Adrenal gland (tissue), 12 donors: ENCODE results near the gene RGPD6. TPM values are rescaled to one million over a fixed set of nuclear protein-coding genes. Genes with fewer than 3 reads are reported as not detected.
"Not testable (repeated sequence)": the region's sequence is repeated elsewhere in the genome, so short reads cannot be mapped to it uniquely, and the experiment has no call there.

ENCODE experiments used
- DNase-seq, 7 donors: peaks; one replicate each; pipeline ENCODE4 v3.0.0-alpha.2; 2019 to 2020
- H3K27ac ChIP-seq, 5 donors: fragments of 200-600 bp; sonication (generic) in 4 of 5; 1 replicate in 3 of 5; 2 replicates in 2 of 5; pipeline versions ENCODE4 v1.5.1 to v1.8.0; 2016 to 2020; ENCODE audit warnings: mild to moderate bottlenecking in 1 of 5
- H3K27me3 ChIP-seq: fragments of 200-600 bp; 2 replicates; pipeline ENCODE4 v1.8.0; 2021
- H3K36me3 ChIP-seq, 2 donors: fragments of 200-600 bp; replicated peaks in 1 of 2; 1 replicate in 1 of 2; 2 replicates in 1 of 2; pipeline versions ENCODE4 v1.5.1 to v1.8.0; 2018 to 2022
- H3K4me1 ChIP-seq, 2 donors: fragments of 200-600 bp; replicated peaks in 1 of 2; 1 replicate in 1 of 2; 2 replicates in 1 of 2; pipeline versions ENCODE4 v1.5.1 to v1.8.0; 2018 to 2021
- H3K4me3 ChIP-seq, 4 donors: fragments of 200-600 bp; sonication (generic) in 3 of 4; one replicate each; pipeline ENCODE4 v1.5.1; 2016 to 2018
- H3K9me3 ChIP-seq, 3 donors: fragments of 200-600 bp; sonication (generic) in 1 of 3; replicated peaks in 1 of 3; 1 replicate in 2 of 3; 2 replicates in 1 of 3; pipeline versions ENCODE4 v1.5.1 to v1.8.0; 2016 to 2021
- WGBS, 4 donors: extraction: QIAGEN DNeasy Blood & Tissue Kit in 2 of 4; methylation state at CpG; one replicate each; pipeline versions ENCODE4 v1.1.5 to v1.1.7; 2013 to 2017; 5-methylcytosine and 5-hydroxymethylcytosine counted together
- intact Hi-C, 2 donors: fragments of 100-400 bp; cut with DNase I; formaldehyde crosslinking; loops; one replicate each; pipeline versions ENCODE4 v1.14.1 to v1.15.0; 2022 to 2023
- polyA plus RNA-seq, 3 donors: library from polyadenylated mRNA; stranded (reverse); fragments of 200-250 nt in 2 of 3; fragments of 350-450 nt in 1 of 3; fragmentation: Illumina TruSeq in 1 of 3; extraction: RNeasy Lipid Tissue Mini Kit (QIAGEN cat#74804) in 1 of 3; gene quantifications; one replicate each; pipeline ENCODE4 v1.2.3, GENCODE V29; 2013 to 2014
- total RNA-seq, 9 donors: library from RNA; depleted of rRNA in 4 of 9; stranded (reverse); fragments of >200 nt in 4 of 9; fragments of 120-200 nt in 1 of 9; fragmentation: NEBNext Ultra II Directional in 1 of 9; extraction: Animal tissue kit (Norgen Biotek cat#: 25700) in 1 of 9; gene quantifications; one replicate each; pipeline versions ENCODE4 v1.1.0 to v1.2.4, GENCODE V29; 2013 to 2023
- donor health status: healthy with polysubstance abuse.
- donor health status: Bipolar disorder and iron deficiency.
- donor health status: DM: yes; HTN: yes; CAD: no.
- donor health status: DM: no; HTN: no; CAD: no.
- donor health status: DM: no; HTN: no; CAD: no.
- donor health status: DM: yes; HTN: yes; CAD: no.

Gene RGPD6
- total and polyA plus RNA-seq, 12 donors = 8.8 to 65.0 (median 14.3) TPM

- H3K27ac ChIP-seq, DNase-seq, H3K36me3 ChIP-seq, intact Hi-C loops, H3K27me3 ChIP-seq, H3K4me3 ChIP-seq, H3K4me1 ChIP-seq, H3K9me3 ChIP-seq: not testable (repeated sequence)
- WGBS, 4 donors = no CpG with 5 or more reads among the region's 2 CpGs
Observed at GRCh38 chr2:110591973-110592372, 15.0 kb upstream of the RGPD6 start.

DNA sequence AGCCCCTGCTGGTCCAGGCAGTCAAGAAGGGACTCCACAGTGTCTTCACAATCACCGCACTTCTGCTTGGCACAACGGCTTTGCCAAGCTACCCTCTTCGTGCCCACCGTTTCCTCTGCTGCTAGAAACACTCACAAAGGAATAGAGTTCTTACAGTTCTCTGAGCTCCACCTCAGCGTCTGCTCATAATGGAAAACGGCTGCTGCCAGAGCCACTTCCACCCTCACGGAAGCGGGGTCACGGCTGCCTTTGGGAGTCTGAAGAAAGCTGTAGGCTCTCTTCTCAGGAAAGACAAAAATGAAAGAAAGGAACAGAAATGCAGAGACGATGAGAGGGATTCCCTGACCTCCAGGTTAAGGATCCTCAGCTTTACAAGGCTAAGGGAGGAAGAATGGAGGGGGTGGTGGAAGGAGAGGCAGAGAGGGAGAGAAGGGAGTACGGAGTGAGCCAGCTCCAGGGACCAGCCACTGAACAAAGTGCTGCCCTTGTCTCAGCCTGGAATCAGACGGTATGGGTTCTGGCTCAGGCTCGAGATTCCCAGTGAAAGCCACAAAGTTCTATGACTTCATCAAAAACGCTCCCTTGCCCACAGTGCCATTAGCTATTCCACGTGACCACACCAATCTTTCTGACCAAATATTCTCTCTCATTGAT is 12.8 kb upstream of the RGPD6 start:
- H3K36me3 ChIP-seq, H3K27me3 ChIP-seq, H3K9me3 ChIP-seq, H3K27ac ChIP-seq, H3K4me3 ChIP-seq, intact Hi-C loops, DNase-seq, H3K4me1 ChIP-seq: not testable (repeated sequence)
- WGBS, 4 donors = no CpG with 5 or more reads among the region's 15 CpGs

DNA sequence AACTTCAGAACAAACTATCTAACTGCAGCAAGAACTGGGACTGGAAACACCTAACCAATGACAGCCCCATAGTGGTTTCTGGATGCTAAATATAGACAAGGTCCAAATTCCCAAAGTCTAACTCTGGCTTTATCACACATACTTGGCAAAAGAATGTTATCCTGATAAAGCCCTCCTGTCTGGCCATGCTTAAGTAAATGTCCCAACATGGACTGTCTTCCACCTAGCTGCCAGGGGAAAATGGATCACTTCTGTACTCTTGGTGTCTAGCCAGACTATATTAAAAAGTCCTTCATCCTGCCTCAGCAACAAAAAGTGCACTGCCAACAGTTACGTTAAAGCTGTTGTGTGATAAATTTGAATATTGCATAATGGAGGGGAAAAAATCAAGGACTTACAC is 11.5 kb upstream of the RGPD6 start:
- not testable (repeated sequence) for H3K36me3 ChIP-seq, H3K27me3 ChIP-seq
- no CpG with 5 or more reads among the region's 1 CpG for WGBS, 4 donors

GRCh38 chr2:110579216-110579965 is 2.4 kb upstream of the RGPD6 start:
- H3K9me3 ChIP-seq, H3K4me3 ChIP-seq, intact Hi-C loops, DNase-seq, H3K27me3 ChIP-seq, H3K27ac ChIP-seq, H3K36me3 ChIP-seq, H3K4me1 ChIP-seq: not testable (repeated sequence)
- WGBS, 4 donors = no CpG with 5 or more reads among the region's 12 CpGs

More for the DNA sequence above, 11.5 kb upstream of the RGPD6 start:
- H3K9me3 ChIP-seq, H3K4me3 ChIP-seq, intact Hi-C loops, DNase-seq, H3K27ac ChIP-seq, H3K4me1 ChIP-seq: not testable (repeated sequence)

GRCh38 chr2:110578429-110578828 is 1.4 kb upstream of the RGPD6 start:
- intact Hi-C loops, H3K4me1 ChIP-seq: not testable (repeated sequence)
- no CpG with 5 or more reads among the region's 1 CpG for WGBS, 4 donors

GRCh38 chr2:110499755-110500377 is 77.2 kb downstream of the RGPD6 start:
- H3K4me1 ChIP-seq, intact Hi-C loops, H3K27me3 ChIP-seq, H3K4me3 ChIP-seq, H3K36me3 ChIP-seq, H3K27ac ChIP-seq, DNase-seq, H3K9me3 ChIP-seq: not testable (repeated sequence)
- WGBS, 4 donors = no CpG with 5 or more reads among the region's 8 CpGs

More at GRCh38 chr2:110578429-110578828, 1.4 kb upstream of the RGPD6 start:
- not testable (repeated sequence) for H3K4me3 ChIP-seq, H3K27me3 ChIP-seq, DNase-seq, H3K36me3 ChIP-seq, H3K9me3 ChIP-seq, H3K27ac ChIP-seq

DNA sequence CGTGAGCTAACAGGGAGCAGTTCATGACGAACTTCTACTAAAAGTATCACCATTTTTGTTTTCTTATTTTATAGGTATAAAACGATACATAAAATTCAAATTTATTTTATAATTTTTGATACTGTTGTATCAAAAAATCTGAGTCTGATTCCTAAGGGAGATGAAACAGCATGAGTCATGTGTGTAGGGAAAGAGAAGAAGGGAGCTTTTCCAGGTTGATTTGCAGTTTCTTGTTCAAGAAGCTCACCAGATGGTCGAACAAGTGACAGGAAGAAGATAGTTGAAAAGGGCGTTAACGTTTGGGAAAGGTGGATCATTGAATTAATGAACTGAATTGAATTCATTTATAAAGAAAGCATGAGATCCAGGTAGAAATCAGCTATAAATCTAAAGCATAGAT is 81.0 kb downstream of the RGPD6 start:
- H3K4me1 ChIP-seq, H3K36me3 ChIP-seq, H3K9me3 ChIP-seq, intact Hi-C loops, H3K27me3 ChIP-seq, H3K4me3 ChIP-seq, H3K27ac ChIP-seq, DNase-seq: not testable (repeated sequence)
- no CpG with 5 or more reads among the region's 6 CpGs for WGBS, 4 donors

GRCh38 chr2:110494488-110494887 is 82.5 kb downstream of the RGPD6 start:
- H3K4me1 ChIP-seq, H3K4me3 ChIP-seq, H3K36me3 ChIP-seq, H3K9me3 ChIP-seq, H3K27me3 ChIP-seq, H3K27ac ChIP-seq, DNase-seq, intact Hi-C loops: not testable (repeated sequence)
- WGBS, 4 donors = no CpG with 5 or more reads among the region's 3 CpGs

GRCh38 chr2:110488991-110489390 is 88.0 kb downstream of the RGPD6 start:
- H3K36me3 ChIP-seq, H3K27ac ChIP-seq, DNase-seq, H3K4me1 ChIP-seq, H3K4me3 ChIP-seq, intact Hi-C loops, H3K9me3 ChIP-seq, H3K27me3 ChIP-seq: not testable (repeated sequence)
- WGBS, 4 donors = no CpG with 5 or more reads among the region's 1 CpG

GRCh38 chr2:110482697-110483096 is 94.3 kb downstream of the RGPD6 start:
- H3K4me3 ChIP-seq, H3K4me1 ChIP-seq, H3K27me3 ChIP-seq, DNase-seq, intact Hi-C loops, H3K27ac ChIP-seq, H3K36me3 ChIP-seq, H3K9me3 ChIP-seq: not testable (repeated sequence)
- WGBS, 4 donors = no CpG with 5 or more reads among the region's 4 CpGs

DNA sequence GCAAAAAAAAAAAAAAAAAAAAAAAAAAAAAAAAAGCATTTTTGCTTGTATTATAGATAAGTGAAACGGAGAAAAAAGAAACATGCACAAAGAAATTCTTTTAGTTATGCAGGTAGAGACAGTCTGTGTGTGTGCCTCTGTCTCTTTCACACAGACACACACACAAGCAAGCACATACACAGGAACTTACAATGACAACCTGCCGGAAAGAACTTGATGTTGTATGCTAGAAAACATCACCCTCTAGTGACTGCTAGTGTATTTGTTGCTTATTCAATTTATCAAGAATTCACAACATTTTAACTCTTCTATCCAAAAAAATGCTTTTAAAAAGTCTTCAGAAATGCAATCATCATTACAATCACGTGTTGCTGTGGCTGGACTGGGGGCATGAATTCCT is 95.8 kb downstream of the RGPD6 start:
- H3K9me3 ChIP-seq, H3K4me3 ChIP-seq, DNase-seq, H3K4me1 ChIP-seq, intact Hi-C loops, H3K36me3 ChIP-seq, H3K27me3 ChIP-seq, H3K27ac ChIP-seq: not testable (repeated sequence)
- WGBS, 4 donors = no CpG with 5 or more reads among the region's 3 CpGs
